Urinary bladder (tissue), 4 donors: ENCODE data around the gene CREBBP. TPM values are rescaled to one million over a fixed set of nuclear protein-coding genes. Genes with fewer than 3 reads are reported as not detected.

ENCODE experiments used
- DNase-seq: peaks from one replicate; pipeline ENCODE4 v3.0.0-alpha.2; 2015; ENCODE audit errors: extremely low spot score
- H3K27ac ChIP-seq: one replicate; pipeline ENCODE4 v1.5.1; 2013; ENCODE audit warnings: low read depth, mild to moderate bottlenecking, moderate library complexity
- H3K36me3 ChIP-seq: one replicate; pipeline ENCODE4 v1.6.1; 2013; ENCODE audit warnings: mild to moderate bottlenecking, moderate library complexity; ENCODE audit not compliant: insufficient read depth
- H3K4me1 ChIP-seq: one replicate; pipeline ENCODE4 v1.6.1; 2013; ENCODE audit warnings: mild to moderate bottlenecking, moderate library complexity; ENCODE audit not compliant: insufficient read depth
- H3K4me3 ChIP-seq: one replicate; pipeline ENCODE4 v1.5.1; 2013; ENCODE audit warnings: low read depth, low read length
- WGBS: extraction: QIAGEN DNeasy Blood & Tissue Kit; methylation state at CpG from one replicate; pipeline ENCODE4 v1.1.7; 2013; 5-methylcytosine and 5-hydroxymethylcytosine counted together
- polyA plus RNA-seq: library from polyadenylated mRNA; stranded (reverse); fragments of 200-250 nt; gene quantifications from one replicate; pipeline ENCODE4 v1.2.3, GENCODE V29; 2013
- total RNA-seq: library from RNA; depleted of rRNA; stranded (reverse); fragments of >200 nt; gene quantifications from one replicate; pipeline ENCODE4 v1.2.3, GENCODE V29; 2014
- donor health status: healthy with polysubstance abuse.
- donor health status: healthy.

The CREBBP gene
- total and polyA plus RNA-seq, 2 donors: 23.2 to 67.3 TPM

- DNase-seq: no peak
- H3K4me1 ChIP-seq: no peaks in the 10 kb centered on the region
- H3K4me3 ChIP-seq: no peak overlapping the region
- H3K36me3 ChIP-seq: no peaks in the 10 kb centered on the region
- 72% methylated on average over 15 of the region's 15 CpGs for WGBS
- no peak overlapping the region for H3K27ac ChIP-seq
Observed at GRCh38 chr16:3874794-3875692, 5.5 kb downstream of the CREBBP start.

- no peak for DNase-seq
- H3K36me3 ChIP-seq: no peaks in the 10 kb centered on the region
- H3K4me3 ChIP-seq: no peak overlapping the region
- H3K4me1 ChIP-seq: no peaks in the 10 kb centered on the region
- H3K27ac ChIP-seq: no peak overlapping the region
- 78% methylated on average over 8 of the region's 8 CpGs for WGBS
Observed at GRCh38 chr16:3874242-3874641, 6.3 kb downstream of the CREBBP start.

- Histone ChIP-seq H3K4me1 (no peaks in the 10 kb centered on the region), H3K36me3 (no peaks in the 10 kb centered on the region), H3K4me3 (no peak overlapping the region), H3K27ac (no peak overlapping the region)
- 72% methylated on average over 13 of the region's 13 CpGs for WGBS
- no peak for DNase-seq
Observed at GRCh38 chr16:3873482-3874173, 6.9 kb downstream of the CREBBP start.

GRCh38 chr16:3872216-3872895, 8.2 kb downstream of the CREBBP start:
- H3K4me1 ChIP-seq: peaks cover 2% of the 10 kb centered on the region
- WGBS: 46% methylated on average over 12 of the region's 12 CpGs
- no peak for DNase-seq
- no peak overlapping the region for H3K4me3 ChIP-seq
- no peak overlapping the region for H3K27ac ChIP-seq
- H3K36me3 ChIP-seq: no peaks in the 10 kb centered on the region

- H3K4me1 ChIP-seq: peaks cover 2% of the 10 kb centered on the region
- 93% methylated on average over 3 of the region's 3 CpGs for WGBS
Observed at GRCh38 chr16:3868967-3869366, 11.5 kb downstream of the CREBBP start.

GRCh38 chr16:3868556-3868955, 12.0 kb downstream of the CREBBP start:
- Histone ChIP-seq H3K4me1 (peaks cover 2% of the 10 kb centered on the region), H3K4me3 (no peak overlapping the region), H3K27ac (no peak overlapping the region), H3K36me3 (no peaks in the 10 kb centered on the region)
- DNase-seq: no peak
- 86% methylated on average over 8 of the region's 8 CpGs for WGBS

More at GRCh38 chr16:3868967-3869366, 11.5 kb downstream of the CREBBP start:
- no peak overlapping the region for H3K4me3 ChIP-seq
- no peak for DNase-seq
- no peaks in the 10 kb centered on the region for H3K36me3 ChIP-seq
- no peak overlapping the region for H3K27ac ChIP-seq

GRCh38 chr16:3866703-3867431, 13.6 kb downstream of the CREBBP start:
- DNase-seq: no peak
- Histone ChIP-seq H3K27ac (no peak overlapping the region), H3K4me1 (peaks cover 2% of the 10 kb centered on the region), H3K4me3 (no peak overlapping the region), H3K36me3 (no peaks in the 10 kb centered on the region)
- WGBS: 90% methylated on average over 4 of the region's 4 CpGs

- H3K4me3 ChIP-seq: no peak overlapping the region
- H3K4me1 ChIP-seq: peaks cover 4% of the 10 kb centered on the region
- no peak overlapping the region for H3K27ac ChIP-seq
- no peak for DNase-seq
- H3K36me3 ChIP-seq: no peaks in the 10 kb centered on the region
- WGBS: 73% methylated on average over 3 of the region's 3 CpGs
Observed at GRCh38 chr16:3865241-3865640, 15.3 kb downstream of the CREBBP start.

- no peak overlapping the region for H3K4me3 ChIP-seq
- no peak for DNase-seq
- WGBS: 90% methylated on average over 5 of the region's 5 CpGs
- H3K36me3 ChIP-seq: no peaks in the 10 kb centered on the region
- peaks cover 4% of the 10 kb centered on the region for H3K4me1 ChIP-seq
- no peak overlapping the region for H3K27ac ChIP-seq
Observed at GRCh38 chr16:3864562-3864961, 16.0 kb downstream of the CREBBP start.

- no peak for DNase-seq
- Histone ChIP-seq H3K36me3 (no peaks in the 10 kb centered on the region), H3K4me3 (no peak overlapping the region), H3K4me1 (peaks cover 6% of the 10 kb centered on the region), H3K27ac (no peak overlapping the region)
- WGBS: 45% methylated on average over 5 of the region's 5 CpGs
Observed at GRCh38 chr16:3863587-3863986, 16.9 kb downstream of the CREBBP start.

- Histone ChIP-seq H3K36me3 (no peaks in the 10 kb centered on the region), H3K4me1 (peaks cover 4% of the 10 kb centered on the region), H3K4me3 (no peak overlapping the region), H3K27ac (no peak overlapping the region)
- WGBS: 45% methylated on average over 12 of the region's 12 CpGs
- DNase-seq: no peak
Observed at GRCh38 chr16:3861808-3862451, 18.6 kb downstream of the CREBBP start.

GRCh38 chr16:3859889-3860288, 20.6 kb downstream of the CREBBP start:
- DNase-seq: no peak
- Histone ChIP-seq H3K4me1 (peaks cover 4% of the 10 kb centered on the region), H3K4me3 (no peak overlapping the region), H3K36me3 (no peaks in the 10 kb centered on the region), H3K27ac (no peak overlapping the region)
- 90% methylated on average over 7 of the region's 7 CpGs for WGBS

- no peaks in the 10 kb centered on the region for H3K36me3 ChIP-seq
- DNase-seq: no peak
- H3K4me3 ChIP-seq: no peak overlapping the region
- no peak overlapping the region for H3K27ac ChIP-seq
- peaks cover 4% of the 10 kb centered on the region for H3K4me1 ChIP-seq
Observed at GRCh38 chr16:3858801-3859200, 21.7 kb downstream of the CREBBP start.
